ENCODE measurements around the gene PRSS36. TPM values are rescaled to one million over a fixed set of nuclear protein-coding genes. Genes with fewer than 3 reads are reported as not detected.

Gene PRSS36
- total and polyA plus RNA-seq, 4 donors: 0.09 to 2.1 (median 0.62) TPM

DNA sequence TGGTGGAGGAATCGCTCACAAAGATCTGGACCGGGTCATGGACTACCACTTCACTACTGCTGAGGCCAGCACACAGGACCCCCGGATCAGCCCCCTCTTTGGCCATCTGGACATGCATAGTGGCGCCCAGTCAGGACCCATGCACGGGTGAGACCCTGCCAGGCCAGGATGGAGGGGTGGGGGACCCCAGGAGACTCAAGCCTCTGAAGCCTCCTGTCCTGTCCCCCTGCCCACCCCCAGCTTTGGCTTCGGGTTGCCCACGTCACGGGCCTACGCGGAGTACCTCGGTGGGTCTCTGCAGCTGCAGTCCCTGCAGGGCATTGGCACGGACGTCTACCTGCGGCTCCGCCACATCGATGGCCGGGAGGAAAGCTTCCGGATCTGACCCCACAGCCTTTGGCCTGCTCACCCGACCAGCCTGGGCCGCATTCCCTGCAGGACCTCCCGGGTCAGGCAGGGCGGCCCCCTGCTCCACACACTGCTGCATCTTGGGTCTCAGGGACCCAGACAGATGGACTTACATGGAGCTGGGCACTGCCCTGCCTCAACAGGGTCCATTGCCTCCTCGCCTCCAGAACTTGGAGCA is 37.9 kb downstream of the PRSS36 start:
- DNase-seq (ENCODE audit: low spot score): no peak
- Histone ChIP-seq H3K4me3 (ENCODE audit: low read depth in 1 of 3, low read length in 3 of 3) (no peak overlapping the region), H3K27ac (ENCODE audit: low read depth in 1 of 2, low read length in 2 of 2) (peak overlapping the region; percentile 67 to 84), H3K36me3 (ENCODE audit: control insufficient read depth in 4 of 4, insufficient read depth in 3 of 4, low read depth in 1 of 4, low read length in 3 of 4) (peaks cover 0 to 10% (median 6%) of the 10 kb centered on the region in 4 donors), H3K9ac (ENCODE audit: low read depth in 1 of 2, low read length in 2 of 2) (no peak overlapping the region), H3K9me3 (ENCODE audit: control insufficient read depth in 4 of 4, low read length in 3 of 4) (no peaks in the 10 kb centered on the region), H3K27me3 (ENCODE audit: control insufficient read depth in 4 of 4, insufficient read depth in 4 of 4, low read length in 3 of 4) (no peaks in the 10 kb centered on the region), H3K4me1 (ENCODE audit: control insufficient read depth in 4 of 4, insufficient read depth in 4 of 4, low read length in 3 of 4) (peaks cover 27 to 60% (median 47%) of the 10 kb centered on the region in 4 donors)
- WGBS: 96% methylated on average over 23 of the region's 23 CpGs
- no peak for TF ChIP-seq GABPA (IDR thresholded peaks at IDR 0.05 in 1 of 2, conservative IDR thresholded peaks at IDR 0.05 in 1 of 2)
- TF ChIP-seq FOXA1 (IDR thresholded peaks at IDR 0.05): no peak
- TF ChIP-seq FOXA2 (IDR thresholded peaks at IDR 0.05): no peak
- TF ChIP-seq YY1 (IDR thresholded peaks at IDR 0.05): no peak
- no peak for TF ChIP-seq HNF4A (conservative IDR thresholded peaks at IDR 0.05)
- TF ChIP-seq, protein P1, sequence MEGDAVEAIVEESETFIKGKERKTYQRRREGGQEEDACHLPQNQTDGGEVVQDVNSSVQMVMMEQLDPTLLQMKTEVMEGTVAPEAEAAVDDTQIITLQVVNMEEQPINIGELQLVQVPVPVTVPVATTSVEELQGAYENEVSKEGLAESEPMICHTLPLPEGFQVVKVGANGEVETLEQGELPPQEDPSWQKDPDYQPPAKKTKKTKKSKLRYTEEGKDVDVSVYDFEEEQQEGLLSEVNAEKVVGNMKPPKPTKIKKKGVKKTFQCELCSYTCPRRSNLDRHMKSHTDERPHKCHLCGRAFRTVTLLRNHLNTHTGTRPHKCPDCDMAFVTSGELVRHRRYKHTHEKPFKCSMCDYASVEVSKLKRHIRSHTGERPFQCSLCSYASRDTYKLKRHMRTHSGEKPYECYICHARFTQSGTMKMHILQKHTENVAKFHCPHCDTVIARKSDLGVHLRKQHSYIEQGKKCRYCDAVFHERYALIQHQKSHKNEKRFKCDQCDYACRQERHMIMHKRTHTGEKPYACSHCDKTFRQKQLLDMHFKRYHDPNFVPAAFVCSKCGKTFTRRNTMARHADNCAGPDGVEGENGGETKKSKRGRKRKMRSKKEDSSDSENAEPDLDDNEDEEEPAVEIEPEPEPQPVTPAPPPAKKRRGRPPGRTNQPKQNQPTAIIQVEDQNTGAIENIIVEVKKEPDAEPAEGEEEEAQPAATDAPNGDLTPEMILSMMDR (IDR thresholded peaks at IDR 0.05; ENCODE audit: low read depth, low read length, missing input control): no peak
- TF ChIP-seq JUND (IDR thresholded peaks at IDR 0.05): no peak
- no peak for TF ChIP-seq EGR1 (IDR thresholded peaks at IDR 0.05; ENCODE audit: low read depth in 2 of 2)
- TF ChIP-seq HNF4G (IDR thresholded peaks at IDR 0.05): no peak
- no peak for TF ChIP-seq RAD21 (IDR thresholded peaks at IDR 0.05)
- no peak for TF ChIP-seq REST (IDR thresholded peaks at IDR 0.05)
- no peak for TF ChIP-seq RXRA (IDR thresholded peaks at IDR 0.05)
- no peak for TF ChIP-seq NR2F2 (IDR thresholded peaks at IDR 0.05)
- no peak for TF ChIP-seq SP1 (IDR thresholded peaks at IDR 0.05)
- no peak for TF ChIP-seq TAF1 (conservative IDR thresholded peaks at IDR 0.05)

DNA sequence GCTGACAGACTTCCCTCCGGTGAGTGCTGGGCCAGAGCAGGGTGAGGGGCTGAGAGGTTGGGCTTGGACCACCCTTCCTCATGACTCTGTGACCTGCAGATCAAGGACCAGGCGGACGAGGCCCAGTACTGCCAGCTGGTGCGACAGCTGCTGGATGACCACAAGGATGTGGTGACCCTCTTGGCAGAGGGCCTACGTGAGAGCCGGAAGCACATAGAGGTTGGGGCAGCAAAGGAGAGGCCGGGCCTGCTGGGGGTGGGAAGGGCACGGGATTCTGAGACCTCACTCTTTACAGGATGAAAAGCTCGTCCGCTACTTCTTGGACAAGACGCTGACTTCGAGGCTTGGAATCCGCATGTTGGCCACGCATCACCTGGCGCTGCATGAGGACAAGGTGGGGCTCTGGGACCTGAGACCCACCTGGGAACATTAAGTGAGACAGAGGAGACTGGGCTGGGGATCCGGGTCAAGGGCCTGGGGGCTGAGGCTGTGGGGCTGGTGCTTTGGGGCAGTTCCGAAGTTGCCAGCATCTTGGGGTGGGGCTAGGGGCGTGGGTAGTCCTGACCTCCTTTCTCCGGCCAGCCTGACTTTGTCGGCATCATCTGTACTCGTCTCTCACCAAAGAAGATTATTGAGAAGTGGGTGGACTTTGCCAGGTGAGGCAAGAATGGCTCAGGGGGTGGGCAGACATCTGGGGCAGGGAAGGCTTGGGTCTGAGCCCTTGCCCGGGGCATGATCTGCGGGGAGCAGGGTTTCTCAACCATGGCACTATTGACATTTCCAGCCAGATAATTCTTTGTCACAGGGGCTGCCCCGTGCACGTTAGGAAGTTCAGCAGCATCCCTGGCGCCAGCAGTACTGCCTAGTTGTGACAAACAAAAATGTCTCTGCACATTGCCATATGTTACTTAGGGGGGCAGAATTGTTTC is 39.5 kb downstream of the PRSS36 start:
- DNase-seq (ENCODE audit: low spot score): no peak
- Histone ChIP-seq H3K27me3 (ENCODE audit: control insufficient read depth in 4 of 4, insufficient read depth in 4 of 4, low read length in 3 of 4) (no peaks in the 10 kb centered on the region), H3K27ac (ENCODE audit: low read depth in 1 of 2, low read length in 2 of 2) (peak overlapping the region; percentile 76 to 81), H3K9me3 (ENCODE audit: control insufficient read depth in 4 of 4, low read length in 3 of 4) (no peaks in the 10 kb centered on the region), H3K4me3 (ENCODE audit: low read depth in 1 of 3, low read length in 3 of 3) (no peak overlapping the region), H3K4me1 (ENCODE audit: control insufficient read depth in 4 of 4, insufficient read depth in 4 of 4, low read length in 3 of 4) (peaks cover 27 to 62% (median 44%) of the 10 kb centered on the region in 4 donors), H3K36me3 (ENCODE audit: control insufficient read depth in 4 of 4, insufficient read depth in 3 of 4, low read depth in 1 of 4, low read length in 3 of 4) (peaks cover 0 to 10% (median 6%) of the 10 kb centered on the region in 4 donors), H3K9ac (ENCODE audit: low read depth in 1 of 2, low read length in 2 of 2) (no peak overlapping the region)
- WGBS: 78% methylated on average over 26 of the region's 26 CpGs
- TF ChIP-seq, protein P1 (IDR thresholded peaks at IDR 0.05; ENCODE audit: low read depth, low read length, missing input control): no peak
- peak in 1 of 2 donors; percentile 27 for TF ChIP-seq JUND (IDR thresholded peaks at IDR 0.05)
- TF ChIP-seq SP1 (IDR thresholded peaks at IDR 0.05): peak; percentile 51
- TF ChIP-seq RXRA (IDR thresholded peaks at IDR 0.05): peak; percentile 38 to 74
- no peak for TF ChIP-seq TAF1 (conservative IDR thresholded peaks at IDR 0.05)
- no peak for TF ChIP-seq GABPA (IDR thresholded peaks at IDR 0.05 in 1 of 2, conservative IDR thresholded peaks at IDR 0.05 in 1 of 2)
- no peak for TF ChIP-seq ZBTB33 (IDR thresholded peaks at IDR 0.05)
- TF ChIP-seq FOXA2 (IDR thresholded peaks at IDR 0.05): peak; percentile 64
- no peak for TF ChIP-seq NR2F2 (IDR thresholded peaks at IDR 0.05)
- no peak for TF ChIP-seq HNF4G (IDR thresholded peaks at IDR 0.05)
- TF ChIP-seq RAD21 (IDR thresholded peaks at IDR 0.05): no peak
- TF ChIP-seq FOXA1 (IDR thresholded peaks at IDR 0.05): peak; percentile 25

Measured in liver (tissue), 9 donors.